A549 (cell line): ENCODE results near the gene COQ9. TPM values are rescaled to one million over a fixed set of nuclear protein-coding genes. Genes with fewer than 3 reads are reported as not detected.

Source experiments
- ATAC-seq, 2 experiments: fragments of 200-7000 bp in 1 of 2; fragments of >200 bp in 1 of 2; cut with Nextera tagmentation in 1 of 2; cut with Tn5 transposase in 1 of 2; 3 replicates each; pipeline versions ENCODE4 v1.8.0 to v1.9.1; 2018 to 2020; ENCODE audit warnings: mild to moderate bottlenecking in 1 of 2, moderate library complexity in 1 of 2
- CTCF ChIA-PET: fragments of 300-600 bp; sonication (Branson Sonifier 250); formaldehyde crosslinking; extraction: SDS; loops from one replicate; lab custom pipeline; 2021; ENCODE audit warnings: antibody characterized with exemption, inconsistent platforms; lab: Yijun Ruan, JAX
- POLR2A ChIA-PET: fragments of 350-600 bp; formaldehyde crosslinking; extraction: SDS; loops from one replicate; lab custom pipeline; 2021; ENCODE audit warnings: antibody characterized with exemption, inconsistent platforms; lab: Yijun Ruan, JAX
- DNase-seq, 2 experiments: peaks; one replicate each; pipeline versions ENCODE4 v3.0.0 to v3.0.0-alpha.2; 2011 to 2016; ENCODE audit warnings: low read depth in 1 of 2, low spot score in 1 of 2
- FAIRE-seq: peaks from 2 replicates; lab custom pipeline; 2011; peaks lifted over from hg19 to GRCh38; lab: Jason Lieb, UNC
- H3K27ac ChIP-seq, 2 experiments: fragments of >200 bp; sonication (Bioruptor Twin); formaldehyde crosslinking; 3 replicates each; pipeline ENCODE4 v1.5.1; 2016 to 2017
- H3K4me1 ChIP-seq: fragments of >200 bp; sonication (Bioruptor Twin); formaldehyde crosslinking; 3 replicates; pipeline ENCODE4 v1.6.1; 2016
- H3K4me2 ChIP-seq: fragments of >200 bp; sonication (Bioruptor Twin); formaldehyde crosslinking; 3 replicates; pipeline ENCODE4 v1.6.1; 2016
- H3K4me3 ChIP-seq: fragments of >200 bp; sonication (Bioruptor Twin); formaldehyde crosslinking; 3 replicates; pipeline ENCODE4 v1.5.1; 2016
- H3K9me3 ChIP-seq: fragments of >200 bp; sonication (Bioruptor Twin); formaldehyde crosslinking; 3 replicates; pipeline ENCODE4 v1.6.1; 2016
- EHF ChIP-seq: fragments of 250-450 bp; sonication (Bioruptor Pico); IDR thresholded peaks from 2 replicates; pipeline ENCODE4 v1.5.0; 2020; ENCODE audit warnings: mild to moderate bottlenecking
- ELK1 ChIP-seq: fragments of 150-350 bp; IDR thresholded peaks from 2 replicates; pipeline ENCODE4 v1.6.1; 2014; ENCODE audit warnings: low read depth, mild to moderate bottlenecking, low read length
- ESRRA ChIP-seq: fragments of 150-350 bp; IDR thresholded peaks from 2 replicates; pipeline ENCODE4 v1.6.1; 2014; ENCODE audit warnings: mild to moderate bottlenecking, low read length, borderline replicate concordance
- FOSB ChIP-seq: fragments of 250-450 bp; sonication (Bioruptor Pico); IDR thresholded peaks from 2 replicates; pipeline ENCODE4 v1.5.0; 2020; ENCODE audit warnings: mild to moderate bottlenecking, moderate library complexity
- GATA3 ChIP-seq: IDR thresholded peaks from 2 replicates; pipeline ENCODE4 v1.6.1; 2012; ENCODE audit warnings: borderline replicate concordance
- HMGXB4 ChIP-seq: fragments of 250-450 bp; sonication (Bioruptor Pico); IDR thresholded peaks from 2 replicates; pipeline ENCODE4 v1.5.0; 2021; ENCODE audit warnings: mild to moderate bottlenecking, moderate library complexity, borderline replicate concordance
- HOXB5 ChIP-seq: fragments of 250-450 bp; sonication (Bioruptor Pico); IDR thresholded peaks from 2 replicates; pipeline ENCODE4 v1.5.0; 2020; ENCODE audit warnings: mild to moderate bottlenecking, moderate library complexity
- JUNB ChIP-seq: fragments of >200 bp; sonication (Bioruptor Twin); formaldehyde crosslinking; IDR thresholded peaks from 2 replicates; pipeline ENCODE4 v1.6.1; 2016
- MAFK ChIP-seq: fragments of 450-650 bp; IDR thresholded peaks from 2 replicates; pipeline ENCODE4 v1.6.1; 2014; ENCODE audit not compliant: partially characterized antibody
- MAZ ChIP-seq: fragments of 150-350 bp; IDR thresholded peaks from 2 replicates; pipeline ENCODE4 v1.6.1; 2014; ENCODE audit warnings: antibody characterized with exemption, low read depth, low read length, borderline replicate concordance
- MYC ChIP-seq: IDR thresholded peaks from 2 replicates; pipeline ENCODE4 v1.6.1; 2012; ENCODE audit warnings: mild to moderate bottlenecking, inconsistent platforms, low read length, improper control_type of control experiment, borderline replicate concordance
- NR3C1 ChIP-seq: fragments of >200 bp; sonication (Bioruptor Twin); formaldehyde crosslinking; IDR thresholded peaks from 3 replicates; pipeline ENCODE4 v1.6.1; 2017
- PHF8 ChIP-seq: fragments of 200-600 bp; sonication (generic); IDR thresholded peaks from 2 replicates; pipeline ENCODE4 v1.6.1; 2016; ENCODE audit warnings: low read depth, mild to moderate bottlenecking, antibody characterized with exemption, moderate library complexity, borderline replicate concordance
- POLR2A ChIP-seq: IDR thresholded peaks from 2 replicates; pipeline ENCODE4 v1.6.1; 2012; ENCODE audit warnings: mild to moderate bottlenecking, low read length
- RAD21 ChIP-seq, 2 experiments: fragments of >200 bp in 1 of 2; sonication (Bioruptor Twin) in 1 of 2; formaldehyde crosslinking in 1 of 2; IDR thresholded peaks in 1 of 2; conservative IDR thresholded peaks in 1 of 2; 2 replicates in 1 of 2; 3 replicates in 1 of 2; pipeline ENCODE4 v1.6.1; 2012 to 2018; ENCODE audit warnings: inconsistent platforms in 1 of 2
- RCOR1 ChIP-seq: fragments of 150-350 bp; IDR thresholded peaks from 2 replicates; pipeline ENCODE4 v1.6.1; 2014; ENCODE audit warnings: antibody characterized with exemption, low read length, low read depth
- RFX5 ChIP-seq: fragments of 450-650 bp; IDR thresholded peaks from 2 replicates; pipeline ENCODE4 v1.7.1; 2014; ENCODE audit warnings: antibody characterized with exemption, mild to moderate bottlenecking, moderate library complexity
- RNF2 ChIP-seq: fragments of 200-600 bp; sonication (generic); IDR thresholded peaks from 2 replicates; pipeline ENCODE4 v1.6.1; 2016; ENCODE audit warnings: low read depth, mild to moderate bottlenecking, antibody characterized with exemption, moderate library complexity, borderline replicate concordance
- SMC3 ChIP-seq: fragments of >200 bp; sonication (Bioruptor Twin); formaldehyde crosslinking; IDR thresholded peaks from 3 replicates; pipeline ENCODE4 v1.6.1; 2018; ENCODE audit warnings: inconsistent platforms
- TP53 ChIP-seq: fragments of 250-450 bp; sonication (Bioruptor Pico); IDR thresholded peaks from 2 replicates; pipeline ENCODE4 v1.5.0; 2021; ENCODE audit warnings: mild to moderate bottlenecking, moderate library complexity
- ZFP36 ChIP-seq: fragments of 450-650 bp; IDR thresholded peaks from 2 replicates; pipeline ENCODE4 v1.6.1; 2014; ENCODE audit warnings: borderline replicate concordance; ENCODE audit not compliant: partially characterized antibody
- WGBS: methylation state at CpG from one replicate; pipeline ENCODE4 v1.1.6; 2017; ENCODE audit errors: missing lambda C conversion rate; 5-methylcytosine and 5-hydroxymethylcytosine counted together
- polyA plus RNA-seq, 4 experiments: library from polyadenylated mRNA; depleted of rRNA in 3 of 4; stranded (reverse); fragments of >200 nt; fragmentation: RNase III in 1 of 4; extraction: RNeasy Plus Mini Kit Qiagen cat#74134 plus additional on column Dnase treatment in 1 of 4; gene quantifications; 2 replicates in 3 of 4; 3 replicates in 1 of 4; pipeline ENCODE4 v1.2.3, GENCODE V29; 2011 to 2017
- TF ChIP-seq, protein P1 (sequence below): IDR thresholded peaks from 2 replicates; pipeline ENCODE4 v1.6.1; 2012
- TF ChIP-seq, protein P2 (sequence below): fragments of 450-650 bp; IDR thresholded peaks from 2 replicates; pipeline ENCODE4 v1.6.1; 2014; ENCODE audit warnings: antibody characterized with exemption

COQ9 gene
- polyA plus RNA-seq, 2 of the 4 experiments (the other 2 are of a cell fraction), result 47.2 to 109 TPM

GRCh38 chr16:57464523-57464922 is 17.2 kb downstream of the COQ9 start:
- ChIA-PET CTCF (interaction anchor here (0.5 to 4.4 kb wide), 7 partner anchors 9 to 976 kb away, joined by 3 to 54 read pairs (median 6); no protein-coding TSS in a partner anchor), POLR2A (interaction anchor here (0.5 kb wide), 1 partner anchor 22 kb away, joined by 9 read pairs; no protein-coding TSS in a partner anchor)
- Histone ChIP-seq H3K4me1 (peaks cover 58% of the 10 kb centered on the region), H3K27ac (peak overlapping the region in 1 of 2 experiments; percentile 23; a peak in 1 of 6 replicates), H3K9me3 (no peaks in the 10 kb centered on the region), H3K4me3 (no peak overlapping the region), H3K4me2 (peak overlapping the region; percentile 74)
- ATAC-seq (no peak), FAIRE-seq (no peak), DNase-seq (no peak)
- TF ChIP-seq HOXB5 (CRISPR knock-in tag), result no peak
- no peak for TF ChIP-seq NR3C1
- TF ChIP-seq MAZ, result no peak
- no peak for TF ChIP-seq RCOR1
- TF ChIP-seq MAFK, result no peak
- TF ChIP-seq PHF8, result no peak
- no peak for TF ChIP-seq POLR2A
- no peak for TF ChIP-seq RAD21 (conservative IDR thresholded peaks at IDR 0.05 in 1 of 2, IDR thresholded peaks at IDR 0.05 in 1 of 2)
- TF ChIP-seq MYC, result no peak
- TF ChIP-seq ELK1, result no peak
- TF ChIP-seq HMGXB4, result no peak
- no peak for TF ChIP-seq EHF
- no peak for TF ChIP-seq RFX5
- TF ChIP-seq FOSB (CRISPR knock-in tag), result no peak
- no peak for TF ChIP-seq ESRRA
- TF ChIP-seq, protein P1, sequence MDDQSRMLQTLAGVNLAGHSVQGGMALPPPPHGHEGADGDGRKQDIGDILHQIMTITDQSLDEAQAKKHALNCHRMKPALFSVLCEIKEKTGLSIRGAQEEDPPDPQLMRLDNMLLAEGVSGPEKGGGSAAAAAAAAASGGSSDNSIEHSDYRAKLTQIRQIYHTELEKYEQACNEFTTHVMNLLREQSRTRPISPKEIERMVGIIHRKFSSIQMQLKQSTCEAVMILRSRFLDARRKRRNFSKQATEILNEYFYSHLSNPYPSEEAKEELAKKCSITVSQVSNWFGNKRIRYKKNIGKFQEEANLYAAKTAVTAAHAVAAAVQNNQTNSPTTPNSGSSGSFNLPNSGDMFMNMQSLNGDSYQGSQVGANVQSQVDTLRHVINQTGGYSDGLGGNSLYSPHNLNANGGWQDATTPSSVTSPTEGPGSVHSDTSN, result no peak
- no peak for TF ChIP-seq RNF2
- no peak for TF ChIP-seq JUNB
- TF ChIP-seq TP53 (CRISPR knock-in tag), result no peak
- WGBS, result 83% methylated on average over 1 of the region's 2 CpGs

GRCh38 chr16:57468346-57468745 is 21.1 kb downstream of the COQ9 start:
- ChIA-PET POLR2A (no interaction called here), CTCF (interaction anchor here (0.7 to 1.6 kb wide), 3 partner anchors 8 to 21 kb away, joined by 3 to 4 read pairs (median 3); partner anchors contain the start of genes CIAPIN1 and COQ9)
- no peak for FAIRE-seq
- H3K9me3 ChIP-seq, result no peaks in the 10 kb centered on the region
- DNase-seq, result no peak
- ATAC-seq, result no peak
- 74% methylated on average over 2 of the region's 2 CpGs for WGBS
- peaks cover 93% of the 10 kb centered on the region for H3K4me1 ChIP-seq
- no peak overlapping the region for H3K4me2 ChIP-seq
- TF ChIP-seq SMC3 (no peak), POLR2A (no peak), NR3C1 (no peak), PHF8 (no peak), MYC (no peak), FOSB (CRISPR knock-in tag) (no peak), ZFP36 (no peak), TP53 (CRISPR knock-in tag) (no peak), EHF (no peak), GATA3 (no peak)
- TF ChIP-seq, protein P2, sequence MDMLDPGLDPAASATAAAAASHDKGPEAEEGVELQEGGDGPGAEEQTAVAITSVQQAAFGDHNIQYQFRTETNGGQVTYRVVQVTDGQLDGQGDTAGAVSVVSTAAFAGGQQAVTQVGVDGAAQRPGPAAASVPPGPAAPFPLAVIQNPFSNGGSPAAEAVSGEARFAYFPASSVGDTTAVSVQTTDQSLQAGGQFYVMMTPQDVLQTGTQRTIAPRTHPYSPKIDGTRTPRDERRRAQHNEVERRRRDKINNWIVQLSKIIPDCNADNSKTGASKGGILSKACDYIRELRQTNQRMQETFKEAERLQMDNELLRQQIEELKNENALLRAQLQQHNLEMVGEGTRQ, result no peak
- peak overlapping the region; percentile 96 to 98 for H3K27ac ChIP-seq
- no peak overlapping the region for H3K4me3 ChIP-seq
